PC-9 (cell line): ENCODE data around the gene GFPT1.

Experiments used
- EZH2 ChIP-seq: fragments of 200-600 bp; sonication (generic); IDR thresholded peaks from 2 replicates; pipeline ENCODE4 v1.8.0; 2017; ENCODE audit warnings: antibody characterized with exemption, low read depth
- TF ChIP-seq, protein P1 (sequence below): fragments of 200-600 bp; sonication (generic); conservative IDR thresholded peaks from 2 replicates; pipeline ENCODE4 v1.6.1; 2017; ENCODE audit warnings: mixed run types, antibody characterized with exemption, mild to moderate bottlenecking, moderate library complexity

DNA sequence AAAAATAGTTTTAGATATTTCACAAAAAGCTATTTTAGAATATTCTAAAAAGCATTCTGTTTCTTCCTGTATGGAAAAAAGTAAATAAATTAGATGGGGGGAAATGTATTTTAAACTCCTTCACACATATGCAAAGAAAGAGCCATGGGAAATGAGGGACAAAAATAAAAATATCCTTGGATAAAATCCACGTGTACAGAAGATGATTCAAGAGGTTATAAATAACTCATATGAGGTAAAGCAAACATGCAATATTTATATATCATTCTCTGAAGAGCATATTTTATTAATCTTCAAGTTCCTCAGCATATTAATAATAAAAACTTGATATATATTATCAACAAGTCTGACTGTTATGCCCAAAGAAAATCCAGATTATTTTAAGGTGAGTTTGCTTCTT, 8.8 kb upstream of the GFPT1 start:
- TF ChIP-seq, protein P1, sequence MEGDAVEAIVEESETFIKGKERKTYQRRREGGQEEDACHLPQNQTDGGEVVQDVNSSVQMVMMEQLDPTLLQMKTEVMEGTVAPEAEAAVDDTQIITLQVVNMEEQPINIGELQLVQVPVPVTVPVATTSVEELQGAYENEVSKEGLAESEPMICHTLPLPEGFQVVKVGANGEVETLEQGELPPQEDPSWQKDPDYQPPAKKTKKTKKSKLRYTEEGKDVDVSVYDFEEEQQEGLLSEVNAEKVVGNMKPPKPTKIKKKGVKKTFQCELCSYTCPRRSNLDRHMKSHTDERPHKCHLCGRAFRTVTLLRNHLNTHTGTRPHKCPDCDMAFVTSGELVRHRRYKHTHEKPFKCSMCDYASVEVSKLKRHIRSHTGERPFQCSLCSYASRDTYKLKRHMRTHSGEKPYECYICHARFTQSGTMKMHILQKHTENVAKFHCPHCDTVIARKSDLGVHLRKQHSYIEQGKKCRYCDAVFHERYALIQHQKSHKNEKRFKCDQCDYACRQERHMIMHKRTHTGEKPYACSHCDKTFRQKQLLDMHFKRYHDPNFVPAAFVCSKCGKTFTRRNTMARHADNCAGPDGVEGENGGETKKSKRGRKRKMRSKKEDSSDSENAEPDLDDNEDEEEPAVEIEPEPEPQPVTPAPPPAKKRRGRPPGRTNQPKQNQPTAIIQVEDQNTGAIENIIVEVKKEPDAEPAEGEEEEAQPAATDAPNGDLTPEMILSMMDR = no peak
- TF ChIP-seq EZH2 = no peak
